Lung microvascular endothelial cell (primary cell): ENCODE measurements around the gene MCTP1. TPM values are rescaled to one million over a fixed set of nuclear protein-coding genes. Genes with fewer than 3 reads are reported as not detected.
A peak's percentile ranks its signal among the peaks of the same experiment; 100 is the strongest.
"Not testable (repeated sequence)": the region's sequence is repeated elsewhere in the genome, so short reads cannot be mapped to it uniquely, and the experiment has no call there.

Source experiments
- DNase-seq, 2 donors: peaks; one replicate each; pipeline versions ENCODE4 v3.0.0 to v3.0.0-alpha.2; 2010; ENCODE audit warnings: low read depth in 2 of 2
- total RNA-seq: library from RNA; depleted of rRNA; stranded (reverse); fragments of >200 nt; gene quantifications from 2 replicates; pipeline ENCODE4 v1.2.1, GENCODE V29; 2014

Gene MCTP1
- total RNA-seq, 1 donor from 2014 or later, result 55.8 TPM

- DNase-seq, result no peak
These were observed 248.8 kb downstream of the MCTP1 start for GRCh38 chr5:95035891-95036685.

- peak in 1 of 2 donors; percentile 41 for DNase-seq
These were observed 252.1 kb downstream of the MCTP1 start for GRCh38 chr5:95032801-95033200.

- DNase-seq, result no peak
These were observed 255.1 kb downstream of the MCTP1 start for GRCh38 chr5:95029569-95030366.

GRCh38 chr5:95027775-95028174, 257.1 kb downstream of the MCTP1 start:
- DNase-seq, result no peak

- peak in 1 of 2 donors; percentile 16 for DNase-seq
These were observed 257.7 kb downstream of the MCTP1 start for GRCh38 chr5:95027151-95027721.

GRCh38 chr5:95026718-95027117, 258.2 kb downstream of the MCTP1 start:
- no peak for DNase-seq

GRCh38 chr5:95022967-95023695, 261.8 kb downstream of the MCTP1 start:
- DNase-seq, result peak in 1 of 2 donors; percentile 19

GRCh38 chr5:95020345-95020744, 264.5 kb downstream of the MCTP1 start:
- DNase-seq, result no peak

- no peak for DNase-seq
These were observed 265.9 kb downstream of the MCTP1 start for GRCh38 chr5:95018946-95019345.

- no peak for DNase-seq
These were observed 266.4 kb downstream of the MCTP1 start for GRCh38 chr5:95018511-95018910.

- no peak for DNase-seq
These were observed 275.1 kb downstream of the MCTP1 start for GRCh38 chr5:95009812-95010211.

GRCh38 chr5:95007921-95008597, 276.8 kb downstream of the MCTP1 start:
- DNase-seq, result no peak

GRCh38 chr5:95005811-95006210, 279.1 kb downstream of the MCTP1 start:
- DNase-seq, result no peak

- no peak for DNase-seq
These were observed 286.2 kb downstream of the MCTP1 start for GRCh38 chr5:94998670-94999069.

- not testable (repeated sequence) for DNase-seq
These were observed 290.4 kb downstream of the MCTP1 start for GRCh38 chr5:94994537-94994936.

GRCh38 chr5:94993491-94993890, 291.4 kb downstream of the MCTP1 start:
- no peak for DNase-seq

- no peak for DNase-seq
These were observed 292.6 kb downstream of the MCTP1 start for GRCh38 chr5:94992325-94992724.

- peak in 1 of 2 donors; percentile 1 for DNase-seq
These were observed 300.9 kb downstream of the MCTP1 start for GRCh38 chr5:94983861-94984535.

- DNase-seq, result no peak
These were observed 307.5 kb downstream of the MCTP1 start for GRCh38 chr5:94977437-94977836.

GRCh38 chr5:94976853-94977252, 308.0 kb downstream of the MCTP1 start:
- DNase-seq, result no peak
